GM13977 (cell line): Measurements from ENCODE around the gene FCER1G.
"Not testable (repeated sequence)": the region's sequence is repeated elsewhere in the genome, so short reads cannot be mapped to it uniquely, and the experiment has no call there.

Source experiments
- DNase-seq: peaks from one replicate; pipeline ENCODE4 v3.0.0; 2012; ENCODE audit warnings: low spot score
- CTCF ChIP-seq: IDR thresholded peaks from 2 replicates; pipeline ENCODE4 v1.5.1; 2012; ENCODE audit warnings: mild to moderate bottlenecking, control low read depth; ENCODE audit not compliant: insufficient read depth; ENCODE audit errors: extremely low read depth, missing control alignments
- in situ Hi-C: fragments of 300-500 bp; cut with MboI; formaldehyde crosslinking; loops from one replicate; pipeline ENCODE4 v1.12.0; 2022; ENCODE audit warnings: low sequenced_read_pairs, low pct_unique_long_range_greater_than_20kb, mixed read lengths, inconsistent platforms; ENCODE audit not compliant: unreplicated experiment

FCER1G gene

GRCh38 chr1:161251579-161251978, 36.5 kb downstream of the FCER1G start:
- TF ChIP-seq CTCF, result no peak
- DNase-seq, result no peak
- in situ Hi-C loops, result no loop called here

DNA sequence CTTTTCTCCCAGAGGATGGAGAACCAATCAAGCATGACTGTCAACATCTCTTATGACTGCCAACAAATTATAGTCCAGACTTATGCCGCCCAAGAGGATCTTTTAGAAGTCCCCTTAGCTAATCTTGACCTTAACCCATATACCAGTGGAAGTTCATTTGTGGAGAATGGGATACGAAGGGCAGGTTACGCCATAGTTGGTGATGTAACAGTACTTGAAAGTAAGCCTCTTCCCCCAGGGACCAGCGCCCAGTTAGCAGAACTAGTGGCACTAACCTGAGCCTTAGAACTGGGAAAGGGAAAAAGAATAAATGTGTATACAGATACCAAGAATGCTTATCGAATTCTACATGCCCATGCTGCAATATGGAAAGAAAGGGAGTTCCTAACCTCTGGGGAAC, 40.2 kb downstream of the FCER1G start:
- DNase-seq, in situ Hi-C loops: not testable (repeated sequence)

GRCh38 chr1:161255955-161256520, 40.9 kb downstream of the FCER1G start:
- DNase-seq, in situ Hi-C loops: not testable (repeated sequence)

DNA sequence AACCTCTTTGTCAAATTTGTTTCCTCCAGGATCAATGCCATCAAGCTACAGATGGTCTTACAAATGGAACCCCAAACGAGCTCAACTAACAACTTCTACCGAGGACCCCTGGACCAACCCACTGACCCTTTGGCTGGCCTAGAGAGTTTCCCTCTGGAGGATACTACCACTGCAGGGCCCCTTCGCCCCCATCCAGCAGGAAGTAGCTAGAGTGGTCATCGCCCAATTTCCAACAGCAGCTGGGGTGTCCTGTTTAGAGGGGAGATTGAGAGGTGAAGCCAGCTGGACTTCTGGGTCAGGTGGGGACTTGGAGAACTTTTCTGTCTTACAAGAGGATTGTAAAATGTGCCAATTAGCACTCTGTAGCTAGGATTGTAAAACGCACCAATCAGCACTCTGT, 42.0 kb downstream of the FCER1G start:
- in situ Hi-C loops, DNase-seq: not testable (repeated sequence)

- in situ Hi-C loops, result no loop called here
- DNase-seq, result peak; percentile 82
- TF ChIP-seq CTCF, result no peak
Measured at GRCh38 chr1:161258439-161259344, 43.6 kb downstream of the FCER1G start, which contains the start of gene PCP4L1. Gene PCP4L1 (plus strand): TSS chr1:161258745. CDS start chr1:161258975, 230 bp downstream.

- no peak for DNase-seq
- in situ Hi-C loops, result no loop called here
- TF ChIP-seq CTCF, result no peak
Measured at GRCh38 chr1:161259345-161259702, 44.2 kb downstream of the FCER1G start.

DNA sequence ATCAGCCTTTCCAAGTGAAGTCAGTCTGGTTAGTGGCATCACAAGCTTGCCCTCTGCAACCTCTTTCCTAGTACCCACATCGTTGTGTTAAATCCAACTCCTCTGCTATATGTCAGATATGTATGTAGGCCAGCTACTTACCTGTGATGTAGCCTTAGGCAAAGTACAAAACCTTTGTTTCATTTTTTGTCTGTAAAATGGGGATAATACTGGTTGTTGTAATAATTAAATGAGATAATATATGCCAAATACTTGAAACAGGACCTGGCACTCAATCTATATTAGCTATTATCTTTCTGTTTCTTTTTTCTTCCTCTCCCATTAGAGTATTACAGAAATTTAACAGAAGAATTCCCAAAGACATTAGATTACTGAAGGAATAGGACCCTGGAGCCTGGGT, 44.7 kb downstream of the FCER1G start:
- in situ Hi-C loops, result no loop called here

More for the DNA sequence above, 44.7 kb downstream of the FCER1G start:
- no peak for TF ChIP-seq CTCF
- no peak for DNase-seq
